Measurements from ENCODE around the gene TRPC1.

TRPC1 gene

GRCh38 chr3:142768338-142768737 is 44.5 kb downstream of the TRPC1 start:
- DNase-seq, result no peak

GRCh38 chr3:142777927-142778326 is 54.1 kb downstream of the TRPC1 start:
- DNase-seq, result no peak

- DNase-seq, result no peak
These were observed 54.7 kb downstream of the TRPC1 start for GRCh38 chr3:142778541-142778940.

- DNase-seq, result no peak
These were observed 55.8 kb downstream of the TRPC1 start for GRCh38 chr3:142779591-142779990.

GRCh38 chr3:142782616-142783015 is 58.8 kb downstream of the TRPC1 start:
- DNase-seq, result no peak

- DNase-seq, result no peak
These were observed 60.4 kb downstream of the TRPC1 start for GRCh38 chr3:142784228-142784627.

- DNase-seq, result no peak
These were observed 62.2 kb downstream of the TRPC1 start for GRCh38 chr3:142785996-142786395.

- DNase-seq, result no peak
These were observed 63.9 kb downstream of the TRPC1 start for GRCh38 chr3:142787719-142788118.

GRCh38 chr3:142794508-142794907 is 70.7 kb downstream of the TRPC1 start:
- no peak for DNase-seq

- no peak for DNase-seq
These were observed 71.5 kb downstream of the TRPC1 start for GRCh38 chr3:142795332-142795731.

GRCh38 chr3:142796823-142797222 is 73.0 kb downstream of the TRPC1 start:
- no peak for DNase-seq

GRCh38 chr3:142801746-142802145 is 77.9 kb downstream of the TRPC1 start:
- no peak for DNase-seq

- no peak for DNase-seq
These were observed 79.1 kb downstream of the TRPC1 start for GRCh38 chr3:142802891-142803290.

- DNase-seq, result no peak
These were observed 84.5 kb downstream of the TRPC1 start for GRCh38 chr3:142808103-142808917.

GRCh38 chr3:142809259-142809658 is 85.4 kb downstream of the TRPC1 start:
- no peak for DNase-seq

- DNase-seq, result no peak
These were observed 92.0 kb downstream of the TRPC1 start for GRCh38 chr3:142815803-142816202.

- no peak for DNase-seq
These were observed 93.5 kb downstream of the TRPC1 start for GRCh38 chr3:142817356-142817755.

GRCh38 chr3:142817897-142818296 is 94.1 kb downstream of the TRPC1 start:
- DNase-seq, result no peak

- DNase-seq, result no peak
These were observed 94.8 kb downstream of the TRPC1 start for GRCh38 chr3:142818651-142819050.

- DNase-seq, result no peak
These were observed 95.3 kb downstream of the TRPC1 start for GRCh38 chr3:142819179-142819578.

GRCh38 chr3:142828703-142829305 is 105.0 kb downstream of the TRPC1 start:
- peak; percentile 50 for DNase-seq

GRCh38 chr3:142837526-142837925 is 113.7 kb downstream of the TRPC1 start:
- no peak for DNase-seq

- DNase-seq, result no peak
These were observed 116.0 kb downstream of the TRPC1 start for GRCh38 chr3:142839831-142840230.

GRCh38 chr3:142844339-142844977 is 120.6 kb downstream of the TRPC1 start:
- DNase-seq, result no peak
